Activated CD8-positive, alpha-beta memory T cell treated with anti-CD3 and anti-CD28 coated beads, Interleukin-2, amount 50 U/mL, for 1 hour (primary cell): ENCODE results near the gene ARF1.

Source experiments
- DNase-seq: peaks from one replicate; pipeline ENCODE4 v3.0.0-alpha.2; 2020; ENCODE audit errors: extremely low read depth

Gene ARF1

DNA sequence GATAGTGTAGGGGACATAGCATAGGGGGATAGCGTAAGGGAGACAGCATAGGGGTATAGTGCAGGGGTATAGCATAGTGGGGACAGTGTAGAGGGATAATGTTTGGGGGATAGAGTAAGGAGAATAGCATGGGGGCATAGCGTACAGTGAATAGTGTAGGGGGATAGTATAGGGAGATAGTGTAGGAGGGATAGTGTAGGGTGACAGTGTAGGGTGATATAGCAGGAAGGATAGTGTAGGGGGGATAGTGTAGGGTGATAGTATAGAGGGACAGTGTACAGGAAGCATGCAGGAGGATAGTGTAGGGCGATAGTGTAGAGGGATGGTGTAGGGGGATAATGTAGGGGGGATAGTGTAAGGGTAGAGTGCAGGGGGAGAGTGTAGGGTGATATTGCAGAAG is 11.7 kb upstream of the ARF1 start:
- no peak for DNase-seq

DNA sequence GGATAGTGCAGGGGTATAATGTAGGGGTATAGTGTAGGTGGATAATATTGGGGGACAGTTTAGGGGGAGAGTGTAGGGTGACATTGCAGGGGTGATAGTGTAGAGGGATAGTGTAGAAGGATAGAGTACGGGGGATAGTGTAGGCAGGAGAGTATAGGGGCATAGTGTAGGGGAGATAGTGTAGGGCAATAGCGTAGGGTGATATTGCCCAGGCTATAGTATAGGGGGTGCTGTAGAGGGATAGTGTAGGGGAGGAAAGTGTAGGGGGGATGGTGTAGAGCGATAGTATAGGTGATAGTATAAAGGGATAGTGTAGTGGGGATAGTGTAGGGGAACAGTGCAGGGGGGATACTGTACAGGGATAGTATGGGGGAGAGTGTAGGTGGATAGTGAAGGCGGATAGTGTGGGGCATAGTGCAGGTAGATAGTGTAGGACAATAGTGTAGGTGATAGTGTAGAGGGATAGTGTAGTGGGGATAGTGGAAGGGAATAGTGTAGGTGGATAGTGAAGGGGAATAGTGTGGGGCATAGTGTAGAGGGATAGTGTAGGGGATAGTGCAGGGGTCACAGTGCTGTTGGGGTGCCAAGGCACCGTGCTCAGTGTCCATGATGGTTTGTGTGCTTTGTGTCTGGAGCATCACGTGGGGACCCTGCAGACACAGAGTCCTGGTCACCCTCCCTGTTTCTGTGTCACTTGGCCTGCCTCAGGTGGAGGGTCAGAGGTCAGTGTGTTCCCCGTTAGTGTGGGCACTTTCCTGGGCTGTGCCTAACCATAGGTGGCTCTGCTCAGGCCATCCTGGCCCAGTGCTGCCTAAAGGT is 10.5 kb upstream of the ARF1 start:
- DNase-seq: no peak

DNA sequence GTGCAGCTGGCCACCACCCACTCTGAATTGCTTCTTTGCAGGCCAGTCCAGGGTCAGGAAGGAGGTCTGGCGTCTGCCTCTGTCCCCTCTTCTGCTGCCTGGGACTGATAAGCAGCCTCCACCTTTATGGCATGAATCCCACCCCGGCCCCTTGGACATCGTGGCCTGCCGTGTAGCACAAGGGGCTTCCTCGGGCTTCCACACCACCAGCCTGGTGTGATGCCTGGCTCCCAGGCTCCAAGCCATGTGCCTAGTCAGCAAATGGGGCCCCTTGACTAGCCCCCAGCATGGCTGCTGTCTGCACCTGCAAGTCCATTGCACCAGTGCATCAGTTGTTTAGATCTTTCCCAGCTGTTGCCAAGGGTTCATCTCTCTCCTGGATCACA is 9.9 kb upstream of the ARF1 start:
- no peak for DNase-seq

DNA sequence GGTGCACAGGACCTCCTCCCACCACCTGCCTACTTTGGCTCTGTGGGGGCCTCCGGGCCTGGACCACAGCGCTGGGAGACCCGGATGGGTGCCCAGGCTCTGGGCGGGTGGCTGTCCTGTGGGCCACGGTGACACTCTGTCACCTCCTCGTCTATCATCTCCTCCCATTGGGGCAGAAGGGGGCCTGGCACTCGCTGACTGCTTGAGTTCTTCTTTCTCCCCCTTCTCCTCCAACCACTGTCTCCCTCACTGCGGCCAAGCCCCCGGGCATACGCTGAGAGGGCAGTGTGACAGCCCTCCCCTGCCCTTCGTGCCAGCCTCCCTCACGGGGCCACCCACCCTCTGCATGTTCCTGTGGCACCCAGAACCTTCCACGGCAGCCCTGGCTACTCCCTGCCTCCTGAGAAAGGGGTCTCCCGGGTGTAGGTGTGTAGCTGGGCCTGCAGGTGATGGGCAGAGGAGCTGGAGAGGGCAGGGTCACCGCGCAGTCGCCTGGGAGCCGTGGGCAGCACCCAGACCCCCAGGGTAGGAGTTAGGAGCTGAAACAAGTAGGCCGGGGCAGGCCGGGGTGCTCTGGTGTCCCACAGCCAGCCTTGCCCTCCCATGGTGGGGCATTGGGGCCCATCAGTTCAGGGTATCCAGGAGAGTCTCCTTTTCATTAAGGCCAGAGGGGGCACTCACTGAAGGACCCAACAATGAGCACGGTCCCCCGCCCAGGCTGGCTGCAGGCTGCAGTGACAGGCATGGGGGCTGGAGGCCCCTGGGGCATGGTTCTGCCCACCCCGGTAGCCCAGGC is 9.2 kb upstream of the ARF1 start:
- no peak for DNase-seq

DNA sequence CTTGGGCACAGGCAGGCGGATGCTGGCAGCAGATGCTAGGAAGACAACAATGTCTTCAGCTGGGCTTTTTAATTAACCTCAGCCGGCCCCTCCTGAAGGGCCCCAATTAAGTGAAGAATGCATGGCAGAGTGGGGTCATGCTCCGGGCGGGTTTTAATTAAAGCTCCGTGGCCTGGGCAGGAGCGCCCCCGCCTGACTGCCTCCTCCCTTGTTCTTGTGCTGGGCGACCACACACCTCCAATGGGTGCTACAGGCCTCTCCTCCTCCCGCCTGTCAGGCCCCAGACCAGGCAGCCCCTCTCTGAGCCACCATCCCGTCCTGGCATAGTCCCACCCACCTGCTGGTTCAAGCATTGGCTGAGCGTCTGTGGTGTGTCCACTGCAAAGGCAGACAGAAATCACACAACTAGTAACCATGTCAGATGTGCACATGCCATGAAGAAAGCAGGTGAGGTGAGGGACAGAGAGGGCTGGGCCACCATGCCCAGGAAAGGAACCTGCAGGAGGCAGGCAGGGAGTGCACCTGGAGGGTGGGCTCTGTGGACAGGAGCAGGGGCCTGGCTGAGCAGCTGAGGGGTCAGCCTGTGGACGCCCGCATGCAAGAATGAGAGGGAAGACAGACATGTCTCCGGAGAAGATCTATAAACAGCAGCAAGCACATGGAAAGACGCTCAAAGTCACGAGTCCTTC is 8.5 kb upstream of the ARF1 start:
- no peak for DNase-seq

DNA sequence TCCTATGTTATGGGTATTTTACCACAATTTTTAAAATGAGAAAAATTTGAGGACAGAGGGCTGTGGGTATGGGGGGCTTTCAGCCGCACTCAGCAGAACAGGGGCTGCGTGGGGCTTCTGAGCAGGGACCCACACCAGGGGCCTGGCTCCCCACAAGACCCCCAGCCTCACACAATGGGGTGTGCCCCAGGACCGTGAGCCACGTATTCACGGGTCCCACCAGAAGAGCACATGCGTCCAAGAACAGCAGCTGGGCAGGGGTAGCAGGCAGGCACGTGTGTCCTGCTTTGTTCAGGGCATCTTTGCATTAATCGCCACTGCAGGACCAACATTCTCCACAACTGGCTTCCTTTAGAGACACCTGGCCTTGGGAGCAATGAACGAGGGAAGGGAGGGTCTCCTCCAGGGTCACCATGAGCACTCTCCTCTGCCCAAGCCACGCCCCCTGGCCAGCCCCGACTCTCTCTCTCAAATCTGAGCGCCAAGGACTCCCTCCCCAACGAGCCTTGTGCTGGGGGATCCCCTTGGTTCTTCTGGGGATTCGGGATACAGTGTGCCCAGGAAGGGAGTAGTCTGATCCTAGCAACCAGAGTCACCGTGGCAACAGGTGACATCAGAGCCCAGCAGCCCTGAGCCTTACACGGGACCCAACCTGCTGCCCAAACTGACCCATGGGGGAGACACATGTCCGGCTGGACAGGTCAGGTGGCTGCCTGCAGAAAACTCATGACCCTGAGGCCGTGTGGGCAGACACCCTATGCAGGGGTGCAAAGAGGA is 7.4 kb upstream of the ARF1 start:
- no peak for DNase-seq

DNA sequence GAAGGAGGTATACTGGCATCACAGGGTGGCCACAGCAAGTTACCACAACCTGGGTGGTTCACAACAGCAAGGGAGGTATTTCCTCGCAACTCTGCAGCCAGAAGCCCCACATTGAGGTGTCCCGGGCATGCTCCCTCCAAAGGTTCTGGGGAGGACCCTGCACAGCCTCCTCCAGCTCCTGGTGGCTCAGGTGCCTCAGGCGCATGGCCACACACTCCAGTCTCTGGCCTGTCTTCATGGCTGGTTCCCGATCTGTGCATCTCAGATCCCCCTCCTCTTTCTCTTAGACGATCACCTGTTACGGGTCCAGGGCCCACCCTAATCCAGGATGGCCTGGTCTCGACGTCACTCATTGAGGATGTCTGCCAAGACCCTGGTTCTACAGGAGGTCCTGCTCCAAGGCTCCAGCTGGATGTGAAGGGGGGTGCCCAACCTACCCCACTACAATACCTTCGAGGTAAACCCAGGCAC is 6.7 kb upstream of the ARF1 start:
- no peak for DNase-seq

DNA sequence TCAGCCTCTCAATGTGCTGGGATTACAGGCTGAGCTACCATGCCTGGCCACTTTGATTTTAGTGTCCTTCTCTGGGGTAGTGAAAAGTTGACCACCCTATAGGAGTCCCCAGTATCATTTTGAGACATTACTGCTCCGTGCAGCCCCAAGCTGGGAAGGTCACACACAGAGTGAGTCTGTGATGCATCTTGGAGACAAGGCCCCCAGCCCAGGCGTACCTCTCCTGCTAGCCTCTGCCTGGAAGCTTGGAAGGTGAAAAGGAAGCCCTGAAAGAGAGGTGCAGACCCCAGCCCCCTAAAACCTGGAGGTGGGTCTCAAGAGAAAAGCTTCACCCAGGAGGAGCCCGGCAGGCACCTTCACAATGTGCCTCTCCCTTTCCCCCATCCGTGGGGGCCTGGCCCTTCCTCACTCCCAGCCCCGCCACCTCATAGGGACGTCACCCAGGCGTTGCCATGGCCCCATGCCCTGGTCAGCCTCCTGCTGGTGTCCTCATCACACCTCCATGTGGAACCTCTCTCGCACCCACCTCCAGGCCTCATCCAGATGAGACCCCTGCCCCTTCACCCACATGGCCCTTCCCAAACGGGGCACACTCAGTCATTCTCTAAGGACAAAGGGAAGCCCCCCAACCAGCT is 5.6 kb upstream of the ARF1 start:
- DNase-seq: no peak

DNA sequence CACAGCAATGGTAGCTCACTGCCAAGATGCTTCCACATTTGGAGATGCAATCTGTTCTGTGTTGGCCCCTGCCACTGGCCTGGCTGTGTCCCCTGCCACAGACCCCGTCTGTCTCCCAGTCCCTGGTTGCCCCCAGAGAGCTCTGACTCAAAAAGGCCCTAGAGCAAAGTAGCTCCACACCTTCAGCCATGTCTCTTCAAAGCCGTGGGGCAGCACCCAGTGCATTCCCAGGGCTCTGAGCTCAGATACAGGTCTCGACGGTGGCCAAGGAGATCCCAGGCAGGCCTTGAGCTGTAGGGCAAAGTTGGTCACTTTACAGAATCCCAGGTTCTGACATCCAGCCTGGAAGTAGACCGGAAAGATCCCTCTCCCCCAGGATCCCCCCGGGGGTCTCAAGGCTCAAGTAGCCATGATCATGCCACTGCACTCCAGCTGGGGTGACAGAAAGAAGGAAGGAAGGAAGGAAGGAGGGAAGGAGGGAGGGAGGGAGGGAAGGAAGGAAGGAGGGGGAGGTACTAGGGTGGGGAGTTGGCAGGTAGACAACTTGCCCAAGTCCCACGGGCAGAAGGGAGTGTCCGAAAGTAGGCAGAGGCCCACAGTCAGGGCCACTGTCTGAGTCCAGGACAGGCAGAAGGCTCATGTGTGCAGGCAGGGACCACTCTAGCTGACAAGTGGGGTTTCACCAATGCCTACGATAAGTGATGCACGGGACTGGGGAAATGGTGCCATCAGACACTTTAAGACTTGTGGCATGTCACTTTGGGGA is 4.8 kb upstream of the ARF1 start:
- DNase-seq: no peak

DNA sequence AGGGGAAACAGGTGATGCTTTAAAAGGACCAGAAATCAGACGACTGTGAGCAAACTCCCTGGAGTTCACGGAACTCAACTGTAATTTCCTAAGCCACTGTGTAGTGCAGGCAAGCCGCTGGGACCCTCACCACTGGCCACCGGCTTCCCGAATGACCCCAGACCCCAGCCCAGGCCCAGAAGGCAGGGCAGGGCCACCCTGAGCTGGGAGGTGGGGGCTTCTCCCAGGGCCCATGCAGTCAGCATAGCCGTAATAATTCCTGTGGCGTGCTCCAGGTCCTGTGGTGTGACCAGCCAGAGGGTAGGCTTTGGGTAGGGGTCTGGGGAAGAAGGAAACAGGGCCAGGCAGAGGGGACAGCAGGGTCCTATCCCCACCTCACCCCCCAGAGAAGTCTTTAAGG is 3.5 kb upstream of the ARF1 start:
- DNase-seq: no peak

DNA sequence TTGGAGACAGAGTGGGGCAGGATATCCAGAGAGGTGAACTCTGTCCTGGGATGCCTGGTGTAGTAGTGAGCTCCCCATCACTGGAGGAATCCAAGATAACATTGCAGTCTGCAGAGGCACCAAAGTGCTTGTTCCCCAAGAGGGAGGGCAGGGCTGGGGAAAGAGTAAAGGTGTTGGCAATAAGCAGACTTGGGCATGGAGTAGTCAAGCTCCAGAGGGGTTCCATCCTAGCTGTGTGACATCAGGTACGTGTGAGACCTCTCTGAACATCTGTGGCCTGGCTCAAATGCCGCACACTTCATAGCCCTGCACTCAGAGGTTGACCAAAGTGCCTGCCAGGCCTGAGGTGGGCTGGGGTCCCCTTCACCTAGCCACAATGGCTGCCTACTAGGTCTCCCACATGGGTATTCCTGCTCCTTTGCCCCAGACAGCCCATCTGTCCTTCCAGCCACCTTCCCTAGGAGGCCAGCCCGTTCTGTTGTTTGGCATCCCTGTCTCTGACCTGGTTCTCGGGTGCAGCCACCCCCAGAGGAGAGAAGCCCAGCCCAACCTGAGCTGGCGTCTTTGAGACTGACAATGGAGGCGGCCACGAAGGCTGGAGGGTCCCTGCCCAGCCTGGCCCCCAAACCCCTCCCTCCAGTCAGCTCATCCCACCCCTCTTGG is 2.8 kb upstream of the ARF1 start:
- no peak for DNase-seq

DNA sequence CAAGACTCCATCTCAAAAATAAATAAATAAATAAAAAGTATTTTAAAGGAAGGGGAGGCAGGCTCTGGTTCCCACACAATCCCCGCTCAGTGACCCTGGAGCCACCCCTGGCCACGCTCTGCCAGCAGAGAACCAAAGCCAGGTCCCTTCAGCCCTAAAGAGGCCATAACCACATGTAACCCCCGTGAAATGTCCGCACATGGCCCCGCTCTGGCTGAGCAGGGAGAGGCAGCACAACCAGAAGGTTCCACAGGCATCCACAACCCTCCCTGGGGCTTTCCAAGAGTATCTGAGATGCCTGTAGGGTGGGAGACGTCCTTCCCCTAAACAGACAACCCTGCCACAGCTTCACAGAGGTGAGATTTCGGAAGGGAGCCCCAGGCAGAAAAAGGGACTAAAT is 1.4 kb upstream of the ARF1 start:
- DNase-seq: no peak

DNA sequence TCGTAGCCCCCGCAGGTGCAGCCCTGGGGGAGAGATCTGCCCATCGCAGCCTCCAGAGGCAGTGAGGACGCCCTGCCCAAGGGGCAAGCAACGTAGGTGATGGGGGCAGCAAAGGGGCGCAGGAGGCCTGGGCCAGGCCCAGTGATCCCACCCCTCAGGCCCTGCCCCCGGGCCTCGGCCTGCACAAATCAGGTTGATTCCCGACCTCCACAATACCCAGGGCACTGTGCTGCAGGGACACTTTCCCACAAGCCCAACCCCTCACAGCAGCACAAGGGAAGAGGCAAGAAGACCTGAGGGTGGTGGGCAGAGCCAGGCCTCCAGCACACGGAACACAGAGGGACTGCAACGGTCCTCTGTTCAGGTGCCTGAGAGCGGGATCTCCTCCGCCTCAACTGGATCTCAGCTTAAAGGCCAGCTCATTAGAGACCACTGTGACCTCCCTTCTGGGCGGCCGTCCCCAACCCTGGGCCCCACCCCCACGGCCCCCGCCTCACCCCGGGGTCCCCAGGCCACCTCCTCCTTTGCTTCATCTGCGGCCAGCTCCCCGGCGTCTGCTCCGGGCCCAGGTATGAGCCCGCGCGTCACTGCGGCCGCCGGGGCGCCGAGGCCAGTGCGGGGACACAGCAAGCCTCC is 812 bp upstream of the ARF1 start:
- DNase-seq: no peak

DNA sequence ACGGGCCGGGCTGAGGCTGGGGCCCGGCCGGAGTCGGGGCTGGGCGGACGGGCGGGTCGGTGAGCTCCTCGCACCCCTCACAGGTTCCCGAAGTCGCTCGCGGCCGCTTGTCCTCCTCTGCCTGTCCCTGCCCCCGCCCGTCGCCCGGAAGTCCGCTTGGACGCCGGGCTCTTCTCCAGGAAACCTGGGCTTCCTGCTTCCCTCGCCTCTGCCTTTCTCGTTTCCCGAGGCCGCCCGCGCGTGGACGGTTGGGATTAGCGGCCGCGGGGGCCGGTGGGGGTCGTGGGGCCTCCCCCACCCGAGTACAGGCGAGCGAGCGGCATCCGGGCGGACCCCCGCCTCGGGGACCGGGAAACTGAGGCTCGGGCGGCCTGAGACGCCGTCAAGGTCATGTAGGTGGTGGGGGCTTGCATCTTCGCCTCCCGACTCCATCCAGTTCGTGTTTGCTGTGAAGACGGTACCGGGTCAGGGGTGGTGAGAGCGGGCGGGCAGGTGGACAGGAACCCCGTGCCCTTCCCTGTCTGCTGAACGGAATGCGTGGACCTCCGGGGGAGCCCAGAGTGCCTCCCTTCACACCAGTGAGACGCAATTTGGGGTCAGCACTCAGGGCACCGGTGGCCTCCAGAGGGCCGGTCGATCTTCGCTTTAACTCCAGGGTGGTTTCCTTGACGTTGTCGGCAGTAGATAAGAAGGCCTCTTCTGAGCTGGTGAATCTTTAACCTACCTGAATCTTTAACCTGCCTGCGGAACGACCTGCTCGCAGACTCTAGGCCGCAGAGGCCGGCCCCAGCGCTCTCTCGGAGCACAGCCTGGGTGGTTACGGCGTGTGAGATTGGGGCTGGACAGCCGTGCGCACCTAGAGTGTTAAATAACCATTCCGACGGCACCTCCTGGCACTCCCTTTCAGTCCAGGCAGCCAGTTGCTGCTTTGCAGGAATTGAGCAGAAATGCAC is 686 bp downstream of the ARF1 start:
- no peak for DNase-seq

DNA sequence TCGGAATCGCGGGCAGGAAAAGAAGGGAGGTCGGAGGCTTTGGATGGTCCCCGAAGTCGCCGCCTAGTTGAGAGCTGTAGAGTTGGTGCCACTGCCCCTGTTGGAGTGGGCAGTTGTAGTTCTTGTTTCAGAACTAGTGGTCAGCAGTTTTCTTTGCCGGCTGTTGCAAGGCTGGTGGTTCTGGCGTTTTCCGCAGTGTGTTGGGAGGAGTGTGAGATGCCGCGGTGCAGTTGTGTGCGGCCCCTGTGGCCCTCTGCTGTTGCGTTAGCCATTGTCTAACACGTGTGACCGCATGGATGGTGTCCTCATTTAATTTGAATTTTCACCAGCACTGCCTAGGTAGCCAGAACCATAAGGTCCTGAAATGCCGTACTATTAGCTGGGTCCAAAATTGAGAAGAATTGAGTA is 1.4 kb downstream of the ARF1 start:
- DNase-seq: no peak

DNA sequence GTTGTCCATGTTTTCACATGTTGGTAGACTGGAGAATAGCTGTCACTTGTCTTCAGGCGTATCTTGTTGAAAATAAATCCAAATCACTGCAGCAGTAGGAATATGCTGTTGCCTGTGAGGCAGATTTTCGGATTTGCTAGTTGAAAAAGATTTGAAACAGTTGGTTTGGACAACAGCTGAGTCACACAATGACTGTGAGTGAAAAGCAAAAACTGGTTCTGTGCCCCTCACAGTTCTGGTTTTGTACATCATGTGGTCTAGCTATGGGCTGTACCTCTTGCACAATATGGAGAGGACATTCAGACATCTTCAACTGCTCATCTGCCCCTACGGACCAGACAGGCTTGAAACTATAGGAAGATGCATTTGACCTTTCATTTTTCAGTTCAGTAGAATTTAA is 1.8 kb downstream of the ARF1 start:
- no peak for DNase-seq

DNA sequence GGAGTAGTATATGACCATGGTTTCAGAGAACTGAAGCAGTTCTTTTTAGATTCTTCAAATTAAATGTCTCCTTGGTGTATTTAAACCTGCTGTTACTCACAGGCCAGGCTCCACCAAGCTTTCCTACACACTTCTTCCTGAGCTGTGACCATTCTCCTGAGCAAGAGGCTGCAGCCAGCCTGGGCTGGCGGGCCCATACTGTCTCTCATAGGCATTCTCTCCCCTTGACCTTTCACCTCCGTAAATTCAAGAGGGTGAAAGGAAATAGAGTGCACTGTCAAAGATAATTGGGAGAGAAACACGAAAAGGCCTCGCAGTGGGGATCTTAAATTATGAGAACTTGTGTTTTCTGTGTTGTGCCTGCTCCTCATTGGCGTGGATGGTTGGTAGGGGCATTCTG is 2.3 kb downstream of the ARF1 start:
- no peak for DNase-seq

DNA sequence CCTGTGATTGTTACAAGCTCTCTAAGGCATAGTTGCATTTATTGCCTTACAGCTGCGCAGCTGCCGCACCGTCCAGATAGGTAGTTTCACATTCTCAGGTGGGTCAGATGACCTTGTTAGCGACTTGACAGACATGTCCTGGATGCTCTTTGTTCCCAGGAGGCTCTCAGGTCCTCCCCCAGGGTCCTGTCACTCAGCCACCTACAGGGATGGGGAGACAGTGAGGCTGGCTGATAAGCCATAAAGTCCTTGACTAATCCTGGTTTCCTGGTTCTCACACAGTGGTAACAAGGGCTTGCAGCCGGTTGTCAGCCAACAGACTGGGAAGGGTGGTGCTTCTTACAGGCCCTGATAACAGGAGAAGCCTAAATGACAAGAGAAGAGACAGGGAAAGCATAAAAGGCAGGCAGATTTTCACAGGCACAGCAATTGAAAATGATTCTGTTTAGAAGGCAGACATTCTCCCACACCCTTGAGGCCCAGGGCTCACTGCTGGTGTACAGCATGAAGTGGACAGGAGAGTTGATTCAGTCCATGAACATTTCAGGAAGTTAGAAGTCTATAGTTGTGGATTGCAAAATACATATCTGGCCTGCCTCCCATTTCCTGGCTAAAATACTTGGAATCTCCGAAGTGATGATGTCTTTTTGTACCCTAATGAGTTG is 2.9 kb downstream of the ARF1 start:
- no peak for DNase-seq
